Activated gamma-delta T cell treated with anti-CD3 and anti-CD28 coated beads, Interleukin-2, amount 50 U/mL, for 16 hours (primary cell): ENCODE results near the gene SKI.

Experiments
- DNase-seq: peaks from one replicate; pipeline ENCODE4 v3.0.0-alpha.2; 2020; ENCODE audit warnings: low read depth

The SKI gene

DNA sequence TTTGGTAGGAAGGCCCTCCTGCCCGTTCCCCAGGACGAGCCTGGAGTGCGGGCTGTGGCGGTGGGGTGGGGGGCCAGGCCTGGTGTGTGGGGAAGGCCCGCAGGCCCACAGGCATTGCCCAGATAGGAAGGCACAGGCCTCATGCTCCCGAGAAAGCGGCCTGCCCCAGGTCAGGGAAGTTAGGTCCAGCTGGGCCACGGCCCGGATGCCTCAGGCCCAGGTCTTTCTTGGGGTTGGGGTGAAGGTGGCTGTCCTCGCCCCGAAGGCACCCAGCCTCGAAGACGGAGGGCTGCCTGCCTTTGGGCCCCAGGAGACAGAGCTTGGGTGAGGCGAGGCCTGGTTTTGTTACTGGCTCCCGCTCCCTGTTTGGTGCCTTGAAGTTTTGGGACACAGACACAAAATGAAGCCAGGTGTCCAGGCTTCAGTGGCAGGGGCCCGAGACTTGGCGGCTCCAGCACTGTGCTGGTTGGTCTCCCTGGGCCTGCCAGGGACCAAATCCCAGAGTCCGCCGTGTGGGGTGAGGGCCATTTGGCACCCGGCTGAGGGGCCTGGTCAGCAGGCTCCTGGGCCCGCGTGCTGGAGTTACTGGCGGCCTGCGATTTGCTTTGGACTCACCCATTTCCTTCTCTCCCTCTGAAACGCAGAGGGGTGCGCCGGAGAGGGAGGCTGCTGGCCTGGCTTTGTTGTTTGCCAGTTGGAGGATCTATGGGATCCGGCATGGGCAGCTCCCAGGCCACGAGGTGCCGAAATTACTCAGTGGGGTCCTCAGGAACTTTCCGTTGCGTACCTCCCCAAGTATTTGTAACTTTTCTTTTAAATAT is 2.0 kb downstream of the SKI start:
- DNase-seq, result no peak

DNA sequence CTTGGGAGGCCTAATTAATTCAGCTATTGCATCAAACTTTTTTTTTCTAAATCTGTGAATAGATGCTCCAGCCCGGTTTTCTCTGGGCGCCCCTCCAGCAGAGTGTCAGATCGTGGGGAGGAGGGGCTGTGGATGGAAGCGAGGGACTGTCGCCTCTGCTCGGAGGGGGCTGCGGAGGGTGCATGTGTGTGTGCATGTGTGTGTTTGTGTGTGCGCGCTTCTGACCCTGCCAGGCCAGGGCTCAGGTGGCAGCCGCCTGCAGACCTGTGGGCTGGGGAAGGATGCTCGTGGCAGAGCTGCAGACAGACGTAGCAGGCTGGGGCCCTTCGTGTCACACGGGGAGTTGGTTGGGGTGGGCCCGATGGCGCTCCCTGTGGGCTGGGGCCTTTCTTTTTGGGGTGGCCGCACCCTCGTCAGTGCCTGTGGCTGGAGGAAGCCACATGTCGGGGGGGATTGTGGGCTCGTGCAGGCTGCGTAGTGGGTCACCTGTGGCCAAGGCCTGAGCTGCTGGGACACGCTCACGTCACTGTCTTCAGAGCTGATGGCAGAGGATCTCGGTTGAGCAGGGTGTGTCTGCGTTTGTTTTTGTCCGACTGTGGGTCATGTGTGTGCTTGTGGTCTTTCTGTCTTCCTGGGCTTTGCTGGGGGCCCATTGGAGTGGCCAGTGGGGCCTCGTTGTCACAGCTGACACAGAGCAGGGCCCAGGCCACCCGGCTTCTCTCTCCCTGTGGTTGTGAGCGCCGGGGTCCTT is 2.8 kb downstream of the SKI start:
- DNase-seq, result no peak

DNA sequence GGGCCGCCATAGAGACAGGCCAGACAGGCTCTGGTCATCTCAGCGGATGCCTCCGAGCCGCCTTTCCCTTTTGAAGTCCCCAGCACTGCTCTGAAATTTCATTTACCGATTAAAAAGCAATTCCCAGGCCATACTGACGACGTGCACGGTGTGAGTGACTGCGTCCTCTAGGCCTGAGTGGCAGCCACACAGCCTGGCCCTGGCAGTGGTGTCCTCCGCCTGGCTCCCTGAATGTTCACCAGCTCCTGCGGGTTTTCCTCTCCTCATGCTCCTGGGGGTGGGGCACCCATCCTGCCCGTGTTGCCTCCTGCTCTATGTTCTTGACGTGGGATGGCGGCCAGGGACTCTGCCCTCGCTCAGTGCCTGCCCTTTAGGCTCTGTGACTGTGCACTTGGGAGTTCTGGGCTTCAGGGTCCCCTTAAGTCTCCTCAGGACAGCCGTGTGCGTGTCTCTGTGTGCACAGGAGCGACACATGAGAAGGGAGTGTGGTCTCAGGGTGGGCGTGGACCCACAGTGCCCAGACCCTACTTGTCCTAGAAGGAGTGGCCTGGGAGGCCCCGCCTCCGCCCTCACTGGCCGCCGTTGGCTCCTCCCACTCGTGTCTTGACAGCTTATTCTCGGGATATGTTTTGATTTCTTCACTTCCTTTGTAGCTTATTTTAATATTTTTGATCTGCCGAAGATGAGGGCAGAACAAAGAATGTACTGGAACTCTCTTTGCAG is 3.6 kb downstream of the SKI start:
- no peak for DNase-seq

DNA sequence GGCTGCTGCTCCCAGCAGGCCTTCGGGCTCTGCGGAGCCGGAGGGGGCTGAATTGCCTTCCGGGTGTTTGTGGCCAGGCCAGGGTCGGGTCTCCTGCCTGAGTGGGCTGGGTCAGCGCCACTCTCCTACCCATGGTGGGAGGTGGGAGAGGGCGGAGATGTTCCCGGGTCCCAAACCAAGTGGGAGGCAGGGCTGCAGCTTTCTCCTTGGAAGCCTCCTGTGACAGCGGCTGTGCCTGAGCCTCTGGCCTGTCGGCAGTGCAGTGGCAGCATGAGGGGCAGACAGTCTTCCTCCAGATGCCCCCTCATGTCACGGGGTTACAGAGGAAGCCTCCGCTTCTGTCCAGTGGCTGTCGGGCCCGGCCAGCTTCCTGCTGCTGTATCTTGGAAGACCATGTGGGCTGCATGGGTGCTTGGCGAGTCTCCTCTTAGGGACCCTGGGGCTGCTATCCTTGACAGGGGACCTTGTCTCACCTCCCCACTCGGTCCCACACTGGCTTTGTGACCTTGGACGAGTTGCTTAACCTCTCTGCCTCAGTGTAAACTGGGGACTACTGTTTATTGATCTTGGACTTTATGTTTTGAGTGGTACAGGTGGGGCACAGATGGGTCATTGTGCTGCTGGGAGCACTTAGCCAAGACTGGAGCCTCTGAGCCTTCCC is 4.3 kb downstream of the SKI start:
- DNase-seq, result no peak

DNA sequence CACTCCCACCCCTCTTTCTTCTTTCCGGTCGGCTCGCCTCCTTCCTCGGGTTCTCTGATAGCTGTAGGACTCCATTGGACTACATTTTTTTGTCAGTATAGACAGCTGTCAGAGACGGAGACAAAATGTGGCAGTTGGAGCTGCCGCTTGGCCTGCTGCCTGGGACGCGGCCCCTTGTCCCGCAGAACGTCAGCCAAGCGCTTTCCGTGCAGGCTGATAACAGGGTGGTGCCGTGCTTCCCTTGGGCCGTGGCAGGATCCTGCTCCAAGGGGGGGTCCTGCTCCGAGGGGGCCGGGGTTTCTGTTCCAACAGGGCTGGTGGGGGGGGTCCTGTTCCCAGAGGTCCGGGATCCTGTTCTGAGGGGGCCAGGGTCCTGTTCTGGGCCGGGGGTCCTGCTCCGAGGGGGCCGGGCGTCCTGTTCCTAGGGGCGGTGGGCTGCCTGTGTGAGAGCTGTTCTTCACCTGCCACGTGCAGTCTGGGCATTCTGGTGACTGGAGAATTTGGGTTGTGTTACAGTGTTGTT is 4.9 kb downstream of the SKI start:
- DNase-seq, result no peak

DNA sequence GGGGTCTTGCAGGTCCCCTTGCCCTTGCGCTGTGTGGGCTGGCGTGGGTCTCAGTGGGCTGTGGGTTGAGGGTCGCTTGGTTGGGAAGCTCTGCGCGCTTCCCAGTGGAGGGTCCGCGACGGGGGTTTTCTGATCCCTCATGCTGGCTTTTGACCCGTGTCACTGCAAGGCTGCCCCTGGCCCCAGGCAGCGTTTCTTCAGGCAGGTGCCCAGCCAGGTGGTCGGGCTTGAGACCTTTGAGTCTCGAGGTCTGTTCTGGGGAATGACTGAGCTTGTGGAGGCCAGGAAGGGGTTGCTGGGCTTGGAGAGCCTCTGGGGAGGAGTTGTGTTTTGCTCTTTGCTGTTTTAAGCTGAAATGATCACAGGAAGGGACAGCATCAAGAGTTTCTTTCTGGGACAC is 5.3 kb downstream of the SKI start:
- no peak for DNase-seq

DNA sequence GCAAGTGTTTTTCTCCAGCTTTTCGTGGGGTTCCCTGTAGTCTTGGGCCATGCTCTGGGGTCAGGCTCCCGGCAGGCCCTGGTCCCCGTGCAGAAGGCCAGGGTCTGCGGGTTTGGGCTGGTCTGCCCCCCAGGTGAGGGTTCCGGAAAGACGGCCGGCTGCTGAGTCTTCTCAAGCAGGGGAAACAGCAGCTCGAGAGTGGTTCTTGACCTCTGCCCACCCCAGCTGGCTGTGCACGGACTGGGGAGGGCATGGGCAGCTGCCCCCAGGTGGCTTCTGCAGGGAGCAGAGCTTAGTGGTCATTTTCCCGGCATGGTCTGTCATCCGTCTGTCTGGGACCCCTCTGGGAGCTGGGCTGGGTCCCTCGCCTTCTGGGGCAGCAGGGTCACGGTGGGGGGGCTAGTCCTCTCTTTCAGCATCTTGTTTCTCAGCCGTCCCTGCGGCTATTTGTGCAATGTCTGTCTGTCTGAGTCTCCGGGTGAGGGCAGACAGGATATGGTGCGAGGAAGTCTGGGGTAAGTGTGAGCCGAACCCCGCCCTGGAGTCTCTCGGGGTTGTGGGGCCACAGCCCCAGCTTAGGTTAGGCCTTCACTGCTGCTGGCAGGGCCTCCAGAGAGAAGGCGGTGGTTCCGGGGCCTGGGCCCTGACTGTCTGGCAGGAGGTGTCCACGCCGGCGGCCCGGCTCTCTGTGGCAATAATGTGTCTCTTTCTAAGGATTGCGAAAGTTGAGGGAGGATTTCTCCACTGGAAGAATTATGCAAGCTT is 6.1 kb downstream of the SKI start:
- peak; percentile 69 for DNase-seq

DNA sequence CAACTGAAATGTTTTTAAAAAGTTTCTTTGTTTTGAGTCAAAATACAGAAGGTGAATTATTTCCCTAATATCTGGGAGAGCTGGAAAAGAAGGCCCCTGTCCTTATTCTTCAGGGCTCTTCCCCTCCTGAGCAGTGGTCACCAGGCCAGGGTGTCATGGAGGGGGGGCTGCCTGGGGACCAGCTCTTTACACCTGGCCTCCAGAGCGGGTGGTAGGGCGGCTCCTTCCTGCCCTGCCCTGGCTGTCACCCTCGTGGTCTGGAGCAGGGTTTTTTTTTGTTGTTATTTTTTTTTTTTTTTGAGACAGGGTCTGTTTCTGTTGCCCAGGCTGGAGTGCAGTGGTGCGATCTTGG is 6.6 kb downstream of the SKI start:
- DNase-seq, result no peak

DNA sequence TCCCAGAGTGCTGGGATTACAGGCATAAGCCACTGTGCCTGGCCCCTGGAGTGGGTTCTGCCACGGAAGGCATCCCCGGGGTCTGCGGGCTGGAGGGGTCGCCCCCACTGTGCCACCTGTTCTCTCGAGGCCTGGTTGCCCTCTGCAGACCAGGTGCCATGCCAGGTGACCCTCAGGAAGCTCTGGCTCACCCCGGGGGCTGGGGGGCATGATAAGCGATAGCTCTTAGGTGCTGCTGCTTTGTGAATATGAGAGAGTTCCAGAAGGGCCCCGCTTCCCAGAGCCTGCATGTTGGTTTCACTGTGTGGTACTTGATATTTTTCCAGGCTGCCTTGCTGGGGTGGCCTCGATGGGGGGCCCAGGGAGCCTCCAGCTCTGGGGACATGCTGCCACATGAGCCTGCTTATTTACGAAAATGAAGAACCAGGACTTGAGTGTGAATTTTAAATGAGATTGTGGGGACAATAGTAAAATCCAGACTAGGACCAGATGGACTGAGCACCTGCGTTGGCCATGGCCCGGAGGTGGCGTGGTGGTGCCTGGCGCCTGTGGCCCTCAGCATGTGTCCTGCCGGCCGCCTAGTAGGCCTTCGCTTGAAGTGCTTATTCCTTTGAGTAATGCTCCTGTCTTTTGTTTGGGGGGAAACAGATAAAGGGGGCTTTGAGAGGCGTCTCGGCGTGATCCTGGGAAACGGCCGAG is 7.3 kb downstream of the SKI start:
- no peak for DNase-seq

DNA sequence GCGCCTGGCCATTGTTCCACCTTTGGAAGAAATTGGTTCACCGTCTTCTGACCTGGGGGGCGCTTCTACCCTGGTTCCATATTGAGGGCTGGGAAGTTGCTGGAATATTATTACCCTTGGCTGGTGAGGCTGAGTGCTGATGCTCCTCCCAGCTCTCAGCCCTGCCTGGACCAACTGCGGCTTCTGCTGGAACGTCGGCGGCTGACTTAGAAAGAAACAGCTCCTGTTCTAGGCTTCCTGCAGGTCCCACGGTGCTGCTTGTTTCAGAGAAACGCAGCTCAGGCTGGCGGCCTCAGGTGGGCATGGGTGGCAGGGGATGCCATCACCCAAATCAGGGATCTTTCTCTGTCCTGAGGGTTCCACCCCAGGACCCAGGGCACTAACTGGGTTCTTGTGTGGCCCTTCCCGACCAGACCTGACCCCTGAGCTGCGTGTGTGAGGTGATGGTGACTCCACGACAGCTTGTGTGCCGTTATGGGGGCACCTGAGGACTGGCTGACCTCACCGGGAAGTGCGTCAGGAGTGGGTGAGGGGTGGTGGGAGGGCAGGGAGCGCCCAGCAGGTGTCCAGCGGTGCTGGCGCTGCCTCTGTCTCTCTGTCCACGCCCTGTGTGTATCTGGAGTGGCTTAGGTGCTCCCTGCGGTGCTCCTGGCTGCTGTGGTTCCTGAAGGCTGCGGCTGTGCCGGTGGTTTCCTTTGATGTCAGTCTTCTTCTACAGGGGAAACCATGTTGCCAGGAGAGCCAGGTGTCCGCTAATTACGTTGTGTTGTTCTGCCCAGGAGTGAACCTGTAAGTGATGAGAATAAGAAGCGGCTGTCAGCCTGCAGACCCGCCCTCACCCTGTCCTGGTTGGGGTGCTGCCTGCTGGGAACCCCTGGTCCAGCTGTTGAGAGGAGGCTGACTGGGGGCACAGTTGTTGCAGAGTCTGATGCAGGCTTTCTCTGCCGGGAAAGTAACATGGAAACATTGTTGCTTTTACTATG is 8.9 kb downstream of the SKI start:
- DNase-seq, result no peak

DNA sequence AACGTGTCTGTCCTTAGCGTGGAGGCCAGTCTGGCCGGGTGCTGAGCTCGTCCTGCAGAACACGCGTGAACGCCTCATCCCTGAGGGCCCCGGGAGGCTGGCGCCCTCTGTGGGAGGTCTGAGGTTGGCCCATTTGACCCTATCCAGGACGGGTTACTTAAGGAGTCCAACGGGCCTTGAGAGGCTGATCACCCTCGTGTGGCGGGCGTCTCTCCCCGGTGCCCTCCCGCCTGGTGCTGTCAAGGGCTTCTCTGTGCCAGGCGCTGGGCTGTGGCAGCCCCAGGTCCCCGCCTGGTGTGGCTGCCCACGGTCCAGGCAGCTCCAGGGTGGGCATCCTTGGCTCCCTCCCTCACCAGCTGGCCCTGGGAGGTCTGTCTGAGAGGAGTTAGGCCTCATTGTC is 9.7 kb downstream of the SKI start:
- no peak for DNase-seq

DNA sequence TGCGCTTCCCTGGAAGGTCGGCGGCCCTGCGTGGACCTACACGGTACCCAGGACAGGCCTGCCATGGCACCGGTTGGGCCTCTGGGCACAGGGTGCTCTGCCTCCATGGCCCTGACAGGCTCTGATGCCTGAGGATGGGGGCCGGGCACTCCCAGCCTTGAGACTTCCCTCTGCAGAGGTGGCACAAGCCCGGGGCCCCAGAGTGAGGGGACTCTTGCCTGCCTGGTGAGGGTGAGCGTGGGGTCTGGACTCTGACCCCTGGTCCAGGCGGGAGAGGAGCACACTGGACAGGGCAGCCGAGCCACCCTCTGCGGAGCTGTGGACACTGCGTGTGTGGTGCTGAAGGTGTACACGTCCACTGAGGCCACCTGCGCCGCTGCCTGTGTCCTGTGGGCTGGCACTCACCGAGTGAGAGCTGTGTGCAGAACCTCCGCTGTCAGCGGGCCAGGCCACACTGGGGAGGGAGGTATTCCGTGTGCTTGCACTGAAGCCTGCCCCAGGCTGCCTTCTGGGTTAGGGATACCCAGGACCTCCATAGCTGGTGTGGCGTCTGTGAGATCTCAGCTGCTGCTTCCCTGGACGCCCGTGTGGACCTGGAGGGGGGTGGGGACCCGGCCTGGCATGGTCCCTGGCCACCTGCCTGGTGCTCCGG is 10.4 kb downstream of the SKI start:
- no peak for DNase-seq

DNA sequence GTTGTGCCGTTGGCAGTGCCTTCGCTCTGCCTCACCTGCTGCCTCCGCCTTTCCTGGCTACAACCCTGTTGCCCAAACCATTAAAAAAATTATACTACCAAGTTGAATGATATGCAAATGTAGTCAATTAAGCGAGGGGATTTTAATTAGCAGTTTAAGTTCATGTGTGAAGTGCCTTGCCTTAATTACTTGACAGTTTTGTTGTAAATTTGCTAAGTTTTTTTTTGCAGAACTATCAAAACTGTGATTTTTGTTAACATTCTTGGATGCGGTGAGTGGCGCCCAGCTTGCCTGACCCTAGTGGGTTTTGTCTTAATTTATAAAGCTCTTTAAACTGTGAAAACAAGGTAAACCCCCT is 10.9 kb downstream of the SKI start:
- no peak for DNase-seq

DNA sequence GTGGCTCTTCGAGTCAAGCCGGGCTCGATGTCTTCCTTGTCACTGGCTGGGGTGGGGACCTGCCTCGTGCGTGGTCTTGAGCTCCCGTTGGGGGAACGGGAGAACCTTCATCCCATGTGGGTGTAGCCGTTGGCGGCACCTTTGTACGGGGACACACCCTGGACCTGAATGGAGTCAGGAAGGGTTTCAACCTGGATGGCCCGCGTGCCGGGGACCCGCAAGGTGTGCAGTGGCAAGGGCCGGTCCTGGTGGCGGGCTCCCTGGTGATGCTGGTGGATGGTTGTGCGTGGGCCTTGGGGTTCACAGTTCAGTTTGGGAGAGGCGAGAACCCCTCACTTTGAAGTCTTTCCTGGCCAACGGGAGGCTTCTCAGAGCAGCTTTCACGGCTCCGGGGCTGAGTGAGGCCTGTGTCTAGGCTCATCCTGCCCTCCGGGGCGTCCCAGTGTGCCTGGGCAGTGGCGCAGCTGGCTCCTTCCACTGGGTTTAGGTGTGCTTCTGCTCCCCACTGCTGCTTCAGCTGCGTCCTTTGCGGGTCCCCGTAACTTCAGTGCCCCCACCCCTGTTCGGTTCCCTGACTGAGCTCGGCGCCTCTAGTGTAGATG is 11.4 kb downstream of the SKI start:
- no peak for DNase-seq

DNA sequence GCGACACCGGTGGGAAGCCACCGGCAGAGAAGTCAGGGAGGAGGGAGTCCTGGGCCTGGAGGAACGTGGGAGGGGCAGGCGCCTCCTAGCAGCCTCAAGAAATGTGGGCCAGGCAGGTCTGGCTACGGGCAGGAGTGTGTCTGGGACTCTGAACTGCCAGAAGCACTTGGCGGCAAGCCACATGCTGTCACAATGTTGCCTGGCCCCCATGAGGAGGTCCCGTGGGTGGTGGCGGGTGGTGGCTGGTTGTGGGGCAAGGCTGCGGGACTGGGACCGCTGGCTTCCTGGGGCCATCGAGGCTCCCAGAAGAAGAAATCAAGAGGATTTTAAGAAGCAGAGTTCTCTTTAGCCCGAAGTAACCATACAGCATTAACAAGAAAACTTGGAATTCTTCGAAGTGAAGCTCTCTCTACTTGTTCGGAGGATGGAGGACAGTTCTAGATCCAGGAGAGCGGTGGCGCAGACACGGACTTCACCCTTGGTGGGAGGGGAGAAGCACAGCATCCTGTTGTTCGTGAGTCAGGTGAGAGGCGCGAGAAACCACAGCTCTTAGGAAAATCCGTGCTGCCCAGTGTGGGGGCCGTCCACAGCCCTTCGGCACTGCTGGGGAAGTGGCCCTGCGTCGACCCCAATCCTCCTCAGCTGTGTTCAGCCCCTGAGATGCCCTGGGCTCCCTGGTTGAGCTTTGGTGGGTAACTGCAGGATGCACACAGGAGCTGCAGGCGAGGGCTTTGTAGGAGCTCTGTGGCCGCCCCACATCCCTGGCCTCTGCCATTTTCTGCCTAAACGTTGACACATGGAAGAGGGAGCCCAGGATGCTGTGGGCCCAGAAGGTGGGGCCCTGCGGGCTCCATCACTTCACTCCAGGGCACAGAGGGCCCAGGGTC is 12.4 kb downstream of the SKI start:
- DNase-seq, result no peak

DNA sequence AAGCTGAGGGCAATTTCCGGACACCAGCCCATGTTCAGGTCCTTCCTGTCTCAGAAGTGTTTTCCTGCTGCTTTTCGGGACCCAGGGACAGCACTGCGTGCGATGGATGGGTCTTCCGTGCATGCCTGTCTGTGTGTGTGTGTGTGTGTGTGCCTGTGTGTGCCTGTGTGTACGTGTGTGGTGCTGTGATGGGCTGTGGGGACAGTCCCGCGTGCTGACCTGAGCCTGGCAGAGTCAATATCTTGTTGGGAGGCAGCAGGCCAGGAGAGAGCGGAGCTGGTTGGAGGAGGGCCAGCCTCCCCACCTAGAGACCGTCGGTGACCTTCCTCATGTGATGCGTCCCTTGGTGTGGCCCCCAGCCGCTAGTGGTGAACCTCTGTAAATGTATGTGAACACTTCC is 13.7 kb downstream of the SKI start:
- DNase-seq, result no peak

DNA sequence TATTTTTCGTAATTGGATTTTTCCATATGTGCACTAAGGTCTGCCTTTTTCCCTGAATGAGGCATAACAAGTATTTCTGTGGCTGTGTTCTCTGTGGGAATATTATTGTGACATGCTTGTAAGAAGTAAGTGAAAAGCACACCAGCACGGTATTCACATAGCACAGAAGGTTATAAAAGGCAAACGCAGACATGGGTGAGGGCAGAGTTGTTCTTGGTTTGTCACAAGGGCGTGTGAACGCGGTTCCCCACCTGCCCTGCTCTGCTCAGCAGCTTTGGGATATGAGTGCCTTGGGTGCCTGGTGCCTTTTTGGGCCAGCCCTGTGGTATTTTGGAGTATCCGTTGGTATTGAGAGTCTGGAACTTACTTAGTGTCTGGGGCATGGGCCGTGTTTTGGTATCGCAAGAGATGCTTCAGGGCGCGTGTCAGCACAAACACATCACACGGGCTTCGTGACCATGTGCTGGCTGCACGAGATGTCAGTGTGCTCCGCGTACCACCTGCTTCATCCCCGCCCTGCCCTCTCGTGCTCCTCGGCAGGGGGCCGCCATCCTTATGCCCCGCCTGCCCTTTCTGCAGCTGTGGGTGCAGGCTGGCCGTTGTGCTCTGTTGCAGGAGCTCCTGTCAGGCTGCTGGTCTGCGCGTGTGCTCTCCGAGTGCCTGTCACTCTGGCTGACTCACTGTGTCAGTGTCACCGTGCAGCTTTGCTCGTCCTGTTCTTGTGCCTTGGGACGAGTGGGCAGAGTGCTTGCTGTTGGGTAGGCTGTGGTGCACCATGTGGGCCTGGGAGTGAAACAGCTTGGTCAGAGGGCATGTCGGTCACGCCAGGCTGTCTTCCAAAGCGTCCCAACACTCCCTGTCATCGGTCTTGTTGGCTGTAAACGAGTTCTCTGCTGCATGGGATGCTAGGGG is 15.0 kb downstream of the SKI start:
- no peak for DNase-seq
